GM19043 (cell line): ENCODE data around the gene RAPGEFL1.
"Not testable (repeated sequence)": the region's sequence is repeated elsewhere in the genome, so short reads cannot be mapped to it uniquely, and the experiment has no call there.

Source experiments
- ATAC-seq: cut with Tn5 transposase; IDR thresholded peaks from one replicate; pipeline ENCODE4 v1.9.1; 2021; ENCODE audit warnings: low read depth; ENCODE audit not compliant: unreplicated experiment

Gene RAPGEFL1

DNA sequence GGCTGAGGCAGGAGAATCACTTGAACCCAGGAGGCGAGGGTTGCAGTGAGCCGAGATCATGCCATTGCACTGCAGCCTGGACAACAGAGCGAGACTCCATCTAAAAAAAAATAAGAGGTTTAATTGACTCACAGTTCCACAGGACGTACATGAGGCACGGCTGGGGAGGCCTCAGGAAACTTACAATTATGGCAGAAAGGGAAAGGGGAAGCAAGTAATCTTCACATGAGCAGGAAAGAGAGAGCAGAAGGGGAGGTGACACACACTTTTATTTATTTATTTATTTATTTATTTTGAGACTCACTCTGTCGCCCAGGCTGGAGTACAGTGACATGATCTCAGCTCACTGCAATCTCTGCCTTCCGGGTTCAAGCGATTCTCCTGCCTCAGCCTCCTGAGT, 28.9 kb downstream of the RAPGEFL1 start:
- ATAC-seq, result not testable (repeated sequence)

DNA sequence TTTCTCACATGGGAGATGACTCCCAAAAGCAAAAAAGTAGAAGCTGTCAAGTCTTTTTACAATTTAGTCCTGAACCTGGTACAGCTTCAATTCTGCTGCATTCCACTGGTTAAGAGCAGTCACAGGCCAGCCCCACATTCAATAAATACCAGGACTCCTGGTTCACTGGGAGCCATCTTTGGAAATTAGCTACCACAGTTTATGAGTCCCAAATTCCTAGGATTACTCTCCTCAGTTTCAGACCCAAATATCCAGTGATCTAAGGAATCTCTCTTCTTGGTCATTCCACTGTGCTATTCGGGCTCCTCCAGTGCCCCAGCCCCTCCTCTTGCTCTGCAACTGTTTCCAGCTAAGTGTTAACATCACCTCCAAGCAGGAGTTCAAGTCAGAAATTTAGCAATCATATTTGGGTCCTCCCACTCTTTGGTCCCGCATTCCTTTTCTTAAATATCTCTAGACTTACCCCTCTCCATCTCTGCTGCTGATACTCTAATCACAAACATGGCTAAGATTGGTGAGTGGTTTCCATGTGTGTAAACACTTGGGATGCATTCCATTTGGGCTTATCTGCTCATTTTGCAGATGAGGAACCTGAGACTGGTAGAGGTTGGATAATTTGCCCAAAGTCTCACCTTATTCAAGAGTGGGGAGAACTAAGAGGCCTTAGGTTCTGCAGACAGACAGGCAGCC, 32.3 kb downstream of the RAPGEFL1 start:
- no peak for ATAC-seq

DNA sequence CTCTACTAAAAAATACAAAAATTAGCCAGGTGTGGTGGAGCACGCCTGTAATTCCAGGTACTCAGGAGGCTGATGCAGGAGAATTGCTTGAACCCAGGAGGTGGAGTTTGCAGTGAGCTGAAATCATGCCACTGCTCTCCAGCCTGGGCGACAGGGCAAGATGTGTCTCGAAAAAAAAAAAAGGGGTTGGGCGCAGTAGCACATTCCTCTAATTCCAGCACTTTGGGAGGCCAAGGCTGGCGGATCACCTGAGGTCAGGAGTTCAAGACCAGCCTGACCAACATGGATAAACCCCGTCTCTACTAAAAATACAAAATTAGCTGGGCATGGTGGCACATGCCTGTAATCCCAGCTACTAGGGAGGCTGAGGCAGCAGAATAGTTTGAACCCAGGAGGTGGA, 36.6 kb downstream of the RAPGEFL1 start:
- not testable (repeated sequence) for ATAC-seq

DNA sequence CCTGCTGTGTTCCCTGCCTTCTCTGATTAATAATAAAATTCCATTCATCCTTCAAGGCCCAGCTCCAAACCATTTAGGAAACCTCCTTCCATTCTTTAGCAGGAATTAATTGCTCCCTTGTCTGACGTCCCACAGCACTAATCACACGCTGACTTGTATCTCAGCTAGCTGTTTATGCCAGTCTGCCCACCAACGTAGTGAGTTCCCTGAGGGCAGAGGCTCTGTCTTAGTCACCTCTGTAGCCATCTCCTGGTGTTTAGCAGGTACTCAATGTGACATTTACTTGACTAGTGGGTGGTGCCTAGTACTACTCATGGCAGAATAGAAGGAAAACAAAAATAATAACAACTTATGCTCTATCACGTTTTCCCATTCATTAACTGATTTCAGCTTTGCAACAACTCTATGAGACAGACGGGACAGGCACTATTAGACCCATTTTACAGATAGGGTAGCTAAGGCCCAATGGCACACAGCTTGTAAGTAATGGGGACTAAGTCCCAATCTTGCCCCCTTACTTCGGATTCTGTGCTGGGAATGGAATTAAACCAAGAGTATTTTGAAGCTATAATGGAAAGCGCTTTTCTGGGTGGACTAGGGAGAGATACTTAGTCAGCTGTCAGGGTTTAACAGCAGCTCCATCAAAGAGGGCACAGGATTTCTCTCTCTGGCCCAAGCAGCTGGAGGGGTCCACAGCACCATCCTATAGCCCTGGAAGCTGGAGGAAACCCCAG, 40.9 kb downstream of the RAPGEFL1 start:
- no peak for ATAC-seq

DNA sequence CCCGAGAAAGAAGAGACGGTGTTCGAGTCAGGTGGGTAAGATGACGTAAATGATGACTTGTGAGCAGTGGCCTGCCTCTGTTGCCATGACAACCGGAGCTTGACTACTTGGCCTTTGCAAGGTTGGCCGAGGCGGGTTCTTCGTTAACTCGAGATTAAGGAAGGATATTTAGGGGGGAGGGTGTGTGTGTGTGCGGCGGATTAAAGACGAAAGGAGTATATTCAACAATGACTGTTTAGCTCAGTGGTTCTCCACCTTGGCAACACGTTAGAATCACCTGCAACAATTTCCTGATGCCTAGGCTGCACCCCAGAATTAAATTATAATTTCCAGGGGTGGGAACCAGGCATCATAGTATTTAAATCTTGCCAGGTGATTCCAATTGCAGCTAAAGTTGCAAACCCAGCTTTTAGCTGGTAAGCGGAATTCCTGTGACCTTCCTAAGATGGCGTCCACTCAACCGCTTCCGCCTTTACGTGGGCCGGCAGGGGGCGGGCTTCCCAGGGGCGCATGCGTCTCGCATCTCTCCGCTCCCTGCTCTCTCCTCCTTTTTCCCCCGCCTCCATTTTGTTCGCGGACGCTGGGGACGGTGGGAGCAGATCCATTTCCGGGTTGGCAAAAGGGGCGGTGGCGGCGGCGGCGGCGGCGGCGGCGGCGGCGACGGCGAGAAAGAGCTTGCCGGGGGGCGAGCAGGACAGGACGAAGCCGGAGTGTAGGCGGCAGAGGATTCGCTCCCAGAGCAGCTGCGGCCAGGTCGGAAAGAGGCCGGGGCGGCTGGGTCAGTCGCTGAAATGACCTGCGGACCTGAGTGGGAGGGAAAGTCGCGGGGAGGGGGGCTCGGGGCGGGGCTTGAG, 41.7 kb downstream of the RAPGEFL1 start, which contains the start of gene WIPF2:
Gene WIPF2, plus strand, starts transcription at position 565 of the 854 bp plus-strand sequence. CDS start 37,156 bp downstream, outside the sequence.
- ATAC-seq, result peak; percentile 94

DNA sequence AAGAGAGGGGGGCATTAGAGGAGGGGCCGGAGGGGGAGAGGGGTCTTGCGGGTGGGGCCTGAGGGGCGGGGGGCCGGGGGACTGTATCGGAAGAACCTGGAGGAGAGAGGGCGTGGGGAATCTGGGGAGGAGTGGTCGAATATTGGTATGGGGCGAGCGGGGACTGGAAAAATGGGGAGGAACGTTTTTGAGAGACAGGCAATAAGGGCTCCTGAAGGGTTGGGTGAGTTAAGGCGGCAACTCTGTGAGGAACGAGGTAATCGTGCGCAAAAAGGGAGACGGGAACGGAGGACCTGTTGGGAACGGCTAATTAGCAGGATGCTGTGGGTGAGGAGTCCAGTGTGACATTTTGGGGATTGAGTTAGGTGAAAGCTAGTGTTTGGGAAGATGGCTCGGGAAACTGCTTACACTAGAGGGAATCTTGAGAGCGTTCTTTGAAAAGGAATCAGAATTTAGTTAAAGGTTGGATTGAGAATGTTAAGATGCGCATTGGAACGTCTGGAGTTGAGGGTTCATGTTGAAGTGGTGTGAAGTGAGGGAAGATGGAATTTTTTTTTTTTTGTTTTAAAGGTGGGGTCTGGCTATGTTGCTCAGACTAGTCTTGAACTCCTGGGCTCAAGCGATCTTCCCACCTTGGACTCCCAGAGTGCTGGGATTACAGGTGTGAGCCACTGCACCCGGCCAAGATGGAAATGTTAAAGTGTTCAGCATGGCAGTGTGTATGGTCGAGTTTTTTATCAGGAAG, 42.5 kb downstream of the RAPGEFL1 start:
- no peak for ATAC-seq

DNA sequence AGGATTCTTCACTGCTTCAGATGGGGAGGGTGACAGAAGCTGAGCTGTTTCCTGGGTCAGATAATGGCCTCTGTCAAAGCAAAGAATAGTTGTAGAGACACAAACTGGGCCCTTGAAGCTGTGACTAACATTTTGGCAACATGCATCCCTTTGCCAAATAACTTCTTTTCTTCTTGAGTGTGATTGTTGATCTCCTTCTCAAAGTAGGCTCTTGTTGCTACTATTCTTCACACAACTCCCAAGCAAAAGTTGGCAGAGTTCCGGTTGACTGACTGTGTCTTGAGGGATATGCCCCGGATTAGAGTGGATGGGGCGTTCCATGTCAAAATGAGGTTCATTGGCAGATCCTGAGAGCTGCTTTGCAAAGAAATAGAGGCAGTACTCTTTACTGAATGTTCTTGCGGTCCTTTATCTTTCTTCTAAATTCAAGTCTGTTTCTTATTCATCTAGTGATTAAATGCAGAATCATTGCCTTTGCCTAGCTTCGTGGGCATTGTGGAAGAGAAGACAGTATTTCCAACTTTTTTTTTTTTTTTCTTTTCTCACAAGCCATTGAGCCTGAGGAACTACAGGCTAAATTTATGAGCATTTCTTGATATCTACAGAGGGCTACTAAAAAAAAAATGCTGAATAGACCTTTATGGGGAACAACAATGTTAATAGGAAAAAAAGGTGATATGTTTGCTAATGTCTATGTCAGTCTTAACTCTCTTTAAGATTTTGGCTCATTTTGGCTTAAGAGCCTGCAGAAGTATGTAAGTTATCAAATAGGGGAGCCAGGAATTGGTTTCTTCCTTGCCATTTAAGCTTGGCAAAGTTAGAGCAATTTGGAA, 47.7 kb downstream of the RAPGEFL1 start:
- no peak for ATAC-seq

DNA sequence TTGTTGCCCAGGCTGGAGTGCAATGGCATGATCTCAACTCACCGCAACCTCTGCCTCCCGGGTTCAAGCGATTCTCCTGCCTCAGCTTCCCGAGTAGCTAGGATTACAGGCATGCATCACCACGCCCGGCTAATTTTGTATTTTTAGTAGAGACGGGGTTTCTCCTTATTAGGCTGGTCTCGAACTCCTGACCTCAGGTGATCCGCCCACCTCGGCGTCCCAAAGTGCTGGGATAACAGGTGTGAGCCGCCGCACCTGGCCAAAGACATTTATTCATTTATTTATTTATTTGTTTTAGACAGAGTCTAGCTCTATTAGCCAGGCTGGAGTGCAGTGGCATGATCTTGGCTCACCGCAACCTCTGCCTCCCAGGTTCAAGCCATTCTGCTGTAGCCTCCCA, 51.9 kb downstream of the RAPGEFL1 start:
- ATAC-seq, result not testable (repeated sequence)

DNA sequence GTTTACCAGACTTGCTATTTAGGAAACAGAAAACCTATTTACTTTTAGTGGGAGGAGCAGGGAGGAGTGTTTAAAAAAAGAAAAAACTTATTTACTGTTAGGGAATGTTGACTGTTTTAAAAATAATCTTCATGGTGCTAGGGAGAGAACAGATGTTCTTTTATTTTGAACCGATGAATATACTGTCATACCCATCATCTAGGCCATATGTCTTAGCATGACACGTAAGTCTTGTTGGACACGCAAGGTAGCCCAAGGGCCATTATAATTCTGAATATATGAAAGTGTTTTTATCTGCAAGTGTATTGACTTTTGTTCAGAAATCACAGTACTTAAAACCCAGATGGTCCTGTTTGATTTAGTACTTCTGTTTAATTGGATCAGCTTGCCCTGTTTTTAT, 53.4 kb downstream of the RAPGEFL1 start:
- no peak for ATAC-seq

DNA sequence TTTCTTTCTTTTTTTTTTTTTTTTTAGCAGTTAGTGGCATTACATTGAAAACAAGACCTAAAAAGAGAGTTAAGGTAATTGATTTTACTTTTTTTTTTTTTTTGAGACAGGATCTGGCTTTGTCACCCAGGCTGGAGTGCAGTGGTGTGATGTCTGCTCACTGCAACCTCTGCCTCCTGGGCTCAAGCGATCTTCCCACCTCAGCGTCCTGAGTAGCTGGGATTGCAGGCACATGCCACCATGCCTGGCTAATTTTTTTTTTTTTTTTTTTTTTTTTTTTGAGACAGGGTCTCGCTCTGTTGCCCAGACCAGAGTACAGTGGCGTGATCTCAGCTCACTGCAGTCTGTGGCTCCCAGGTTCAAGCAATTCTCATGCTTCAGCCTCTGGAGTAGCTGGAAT, 54.7 kb downstream of the RAPGEFL1 start:
- ATAC-seq, result not testable (repeated sequence)

DNA sequence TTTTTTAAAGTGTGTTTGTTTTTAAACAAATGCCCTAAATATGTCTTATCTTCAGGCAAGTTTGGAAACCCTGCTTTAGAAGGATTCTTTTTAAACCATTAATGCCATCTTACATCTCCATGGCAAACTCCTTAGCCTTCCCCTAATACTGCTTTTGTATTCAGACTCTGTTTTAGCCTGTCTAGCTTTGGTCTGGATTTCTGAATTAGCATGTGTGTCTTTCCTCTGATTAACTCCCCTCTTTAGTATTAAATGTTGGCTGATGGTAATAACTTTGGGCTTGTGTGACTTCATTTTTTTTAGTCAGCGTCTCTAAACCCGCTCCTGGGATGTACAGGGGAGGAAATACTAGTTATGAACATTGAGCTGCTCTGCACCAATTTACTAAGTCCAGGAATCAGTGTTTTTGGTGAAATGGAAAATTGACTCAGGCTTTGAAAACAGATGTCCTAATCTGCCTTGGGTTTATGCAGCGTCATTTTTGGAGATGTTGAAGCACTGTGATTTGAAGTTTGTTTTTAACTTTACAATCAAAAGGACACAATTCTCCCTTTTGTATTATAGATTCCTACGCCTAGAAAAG, 64.1 kb downstream of the RAPGEFL1 start:
- ATAC-seq, result no peak

DNA sequence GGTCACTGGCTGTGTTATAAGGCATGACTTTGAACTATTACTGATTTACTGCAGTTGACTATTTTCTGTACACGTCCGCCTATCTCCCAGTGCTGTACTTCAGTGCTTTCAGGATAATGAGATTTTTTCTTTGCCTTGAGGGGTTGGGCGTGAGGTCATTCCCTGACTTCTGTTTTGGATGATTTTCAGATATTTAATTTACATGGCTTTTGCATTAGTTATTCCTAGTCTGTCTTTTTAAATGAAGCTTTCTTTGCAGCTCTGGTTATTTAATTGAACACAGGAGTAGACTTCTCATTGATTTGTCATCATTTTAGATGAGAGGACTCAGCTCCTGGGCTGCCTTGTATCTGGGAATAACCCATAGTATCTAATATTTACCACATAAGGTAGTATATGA, 65.5 kb downstream of the RAPGEFL1 start:
- ATAC-seq, result no peak

DNA sequence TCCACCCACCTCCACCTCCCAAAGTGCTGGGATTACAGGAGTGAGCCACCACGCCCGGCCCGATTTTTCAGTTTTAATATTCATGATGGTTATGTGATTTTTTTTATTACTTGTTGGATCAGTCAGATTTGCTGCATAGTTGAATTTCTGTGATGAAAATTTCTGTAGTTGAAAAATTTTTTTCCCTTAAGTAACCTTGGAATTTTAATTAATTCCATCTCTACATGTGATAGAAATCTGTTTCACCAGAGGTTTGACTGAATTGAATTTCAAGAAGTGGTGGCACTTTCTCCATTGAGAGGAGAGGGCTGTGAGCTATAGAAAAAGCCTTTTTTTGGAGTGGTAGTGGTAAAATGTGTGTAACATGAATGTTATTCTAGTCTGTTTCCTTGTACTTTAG, 66.5 kb downstream of the RAPGEFL1 start:
- ATAC-seq, result no peak

DNA sequence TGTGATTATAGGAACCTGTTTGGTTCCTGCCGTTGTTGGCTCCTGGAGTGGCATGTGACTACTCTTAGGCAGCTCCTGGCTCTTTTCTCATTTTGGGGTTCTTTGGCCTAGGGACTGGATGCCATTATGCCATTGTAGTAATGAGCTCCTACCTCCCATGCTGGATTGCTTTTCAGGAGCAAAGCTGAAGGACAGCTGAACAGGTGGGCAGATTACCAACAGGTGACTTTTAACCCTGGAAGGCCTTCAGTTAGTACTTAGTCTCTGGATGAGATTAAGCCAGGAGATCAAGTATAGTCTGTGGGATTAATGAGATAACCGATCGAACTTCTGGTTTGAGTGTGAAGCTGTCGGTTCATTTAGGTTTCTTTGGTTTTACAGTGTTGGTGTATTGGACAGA, 67.0 kb downstream of the RAPGEFL1 start:
- no peak for ATAC-seq
